AG04449 (cell line): ENCODE measurements around the gene FITM1.
A peak's percentile ranks its signal among the peaks of the same experiment; 100 is the strongest.

Source experiments
- CTCF ChIA-PET: fragments of 350-600 bp; formaldehyde crosslinking; extraction: SDS; loops from one replicate; lab custom pipeline; 2021; ENCODE audit warnings: antibody characterized with exemption; lab: Yijun Ruan, JAX
- POLR2A ChIA-PET: fragments of 400-600, 350-600 bp; formaldehyde crosslinking; extraction: SDS; loops from one replicate; lab custom pipeline; 2020; ENCODE audit warnings: antibody characterized with exemption, inconsistent platforms; lab: Yijun Ruan, JAX
- DNase-seq: peaks from one replicate; pipeline ENCODE4 v3.0.0-alpha.2; 2010; ENCODE audit warnings: low read depth, low spot score
- H3K4me3 ChIP-seq: 2 replicates; pipeline ENCODE4 v1.5.1; 2011; ENCODE audit warnings: low read depth, mild to moderate bottlenecking, control low read depth, low read length
- CTCF ChIP-seq: IDR thresholded peaks from one replicate; pipeline ENCODE4 v1.5.1; 2011; ENCODE audit warnings: mild to moderate bottlenecking, moderate library complexity, low read length, control low read depth, inconsistent platforms; ENCODE audit not compliant: insufficient read depth; ENCODE audit errors: missing control alignments

Gene FITM1

GRCh38 chr14:24113801-24114531, 16.5 kb upstream of the FITM1 start:
- no peak for DNase-seq

GRCh38 chr14:24114532-24115421, 15.7 kb upstream of the FITM1 start, which contains the start of the genes DCAF11 and NRL:
Gene DCAF11, plus strand, starts transcription at chr14:24114777. Its CDS starts 818 bp downstream, at chr14:24115595.
Gene NRL, minus strand, starts transcription at chr14:24114949. Its CDS starts 32,101 bp downstream, at chr14:24082848.
- POLR2A ChIA-PET = interaction anchor here (0.6 to 2.6 kb wide), 16 partner anchors 9 to 193 kb away, joined by 3 to 44 read pairs (median 5); partner anchors contain the start of genes CHMP4A, EMC9, IPO4 and IRF9
- peak within 1 kb of the TSS; percentile 96 for H3K4me3 ChIP-seq
- TF ChIP-seq CTCF = no peak
- CTCF ChIA-PET = interaction anchor here (0.7 to 4.7 kb wide), 14 partner anchors 19 to 193 kb away, joined by 3 to 30 read pairs (median 4); partner anchors contain the start of genes CARMIL3, CIDEB, EMC9 and IRF9
- peak; percentile 99 for DNase-seq

More at GRCh38 chr14:24113801-24114531, 16.5 kb upstream of the FITM1 start:
- TF ChIP-seq CTCF = no peak
- POLR2A ChIA-PET = interaction anchor here (0.9 to 2.6 kb wide), 14 partner anchors 9 to 194 kb away, joined by 3 to 44 read pairs (median 6); partner anchors contain the start of genes EMC9, IRF9, PCK2 and PSME1
- H3K4me3 ChIP-seq = peak overlapping the region; percentile 73
- CTCF ChIA-PET = interaction anchor here (0.6 to 4.7 kb wide), 13 partner anchors 17 to 194 kb away, joined by 3 to 30 read pairs (median 4); partner anchors contain the start of genes CARMIL3, CIDEB, EMC9 and IRF9

- POLR2A ChIA-PET = interaction anchor here (0.6 to 2.6 kb wide), 9 partner anchors 14 to 127 kb away, joined by 3 to 44 read pairs (median 5); partner anchors contain the start of genes CHMP4A, EMC9, IPO4 and PCK2
- DNase-seq = no peak
- CTCF ChIA-PET = interaction anchor here (0.7 to 4.7 kb wide), 13 partner anchors 11 to 181 kb away, joined by 3 to 30 read pairs (median 5); partner anchors contain the start of genes CARMIL3, EMC9 and IRF9
- H3K4me3 ChIP-seq = peak overlapping the region; percentile 96
- TF ChIP-seq CTCF = no peak
Measured at GRCh38 chr14:24115422-24116127, 14.9 kb upstream of the FITM1 start.

- no peak for DNase-seq
- no peak for TF ChIP-seq CTCF
- no peak overlapping the region for H3K4me3 ChIP-seq
- ChIA-PET CTCF (interaction anchor here (0.6 to 4.7 kb wide), 10 partner anchors 8 to 181 kb away, joined by 3 to 30 read pairs (median 3); partner anchors contain the start of gene IRF9), POLR2A (no interaction called here)
Measured at GRCh38 chr14:24116128-24116814, 14.2 kb upstream of the FITM1 start.

GRCh38 chr14:24117179-24117578, 13.3 kb upstream of the FITM1 start:
- no peak for DNase-seq
- ChIA-PET POLR2A (no interaction called here), CTCF (interaction anchor here (1.0 to 4.7 kb wide), 8 partner anchors 9 to 180 kb away, joined by 3 to 30 read pairs (median 8); partner anchors contain the start of gene IRF9)
- TF ChIP-seq CTCF = no peak
- no peak overlapping the region for H3K4me3 ChIP-seq
